ENCODE results near the gene SLC25A51. TPM values are rescaled to one million over a fixed set of nuclear protein-coding genes. Genes with fewer than 3 reads are reported as not detected.

Gene SLC25A51
- total RNA-seq, 1 experiment from 2014 or later, result 40.8 TPM

- Histone ChIP-seq H3K27me3 (replicated peaks; ENCODE audit: insufficient read depth, low read depth, low read length, poor library complexity) (no peaks in the 10 kb centered on the region), H3K9me3 (ENCODE audit: low read depth, low read length, poor library complexity, severe bottlenecking) (peaks cover 6% of the 10 kb centered on the region), H3K4me3 (ENCODE audit: low read depth, low read length, poor library complexity, severe bottlenecking) (no peak overlapping the region), H3K27ac (ENCODE audit: low read depth, low read length, poor library complexity, severe bottlenecking) (no peak overlapping the region), H3K36me3 (ENCODE audit: insufficient read depth, low read length, poor library complexity, severe bottlenecking) (no peaks in the 10 kb centered on the region), H3K4me1 (ENCODE audit: insufficient read depth, low read length, poor library complexity, severe bottlenecking) (peaks cover 19% of the 10 kb centered on the region)
- DNase-seq (ENCODE audit: low spot score), result no peak
- ChIA-PET POLR2A (ENCODE audit: low non-redundant PET) (no interaction called here), CTCF (no interaction called here)
- TF ChIP-seq, protein P1, sequence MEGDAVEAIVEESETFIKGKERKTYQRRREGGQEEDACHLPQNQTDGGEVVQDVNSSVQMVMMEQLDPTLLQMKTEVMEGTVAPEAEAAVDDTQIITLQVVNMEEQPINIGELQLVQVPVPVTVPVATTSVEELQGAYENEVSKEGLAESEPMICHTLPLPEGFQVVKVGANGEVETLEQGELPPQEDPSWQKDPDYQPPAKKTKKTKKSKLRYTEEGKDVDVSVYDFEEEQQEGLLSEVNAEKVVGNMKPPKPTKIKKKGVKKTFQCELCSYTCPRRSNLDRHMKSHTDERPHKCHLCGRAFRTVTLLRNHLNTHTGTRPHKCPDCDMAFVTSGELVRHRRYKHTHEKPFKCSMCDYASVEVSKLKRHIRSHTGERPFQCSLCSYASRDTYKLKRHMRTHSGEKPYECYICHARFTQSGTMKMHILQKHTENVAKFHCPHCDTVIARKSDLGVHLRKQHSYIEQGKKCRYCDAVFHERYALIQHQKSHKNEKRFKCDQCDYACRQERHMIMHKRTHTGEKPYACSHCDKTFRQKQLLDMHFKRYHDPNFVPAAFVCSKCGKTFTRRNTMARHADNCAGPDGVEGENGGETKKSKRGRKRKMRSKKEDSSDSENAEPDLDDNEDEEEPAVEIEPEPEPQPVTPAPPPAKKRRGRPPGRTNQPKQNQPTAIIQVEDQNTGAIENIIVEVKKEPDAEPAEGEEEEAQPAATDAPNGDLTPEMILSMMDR (conservative IDR thresholded peaks at IDR 0.05; ENCODE audit: low read depth, low read length), result no peak
- no peak for TF ChIP-seq EZH2 (IDR thresholded peaks at IDR 0.05; ENCODE audit: borderline replicate concordance, low read depth, low read length, poor library complexity, severe bottlenecking)
- intact Hi-C loops (cut with micrococcal nuclease; ENCODE audit: unreplicated experiment), result no loop called here
- no TSS peak for BruUV-seq (replicated peaks)
These were observed 24.9 kb upstream of the SLC25A51 start for GRCh38 chr9:37928552-37929430.

GRCh38 chr9:37927601-37928551 is 23.9 kb upstream of the SLC25A51 start:
- no peak for TF ChIP-seq EZH2 (IDR thresholded peaks at IDR 0.05; ENCODE audit: borderline replicate concordance, low read depth, low read length, poor library complexity, severe bottlenecking)
- TF ChIP-seq, protein P1 (conservative IDR thresholded peaks at IDR 0.05; ENCODE audit: low read depth, low read length), result no peak
- Histone ChIP-seq H3K36me3 (ENCODE audit: insufficient read depth, low read length, poor library complexity, severe bottlenecking) (no peaks in the 10 kb centered on the region), H3K4me1 (ENCODE audit: insufficient read depth, low read length, poor library complexity, severe bottlenecking) (peaks cover 19% of the 10 kb centered on the region), H3K27ac (ENCODE audit: low read depth, low read length, poor library complexity, severe bottlenecking) (peak overlapping the region; percentile 29), H3K4me3 (ENCODE audit: low read depth, low read length, poor library complexity, severe bottlenecking) (no peak overlapping the region), H3K9me3 (ENCODE audit: low read depth, low read length, poor library complexity, severe bottlenecking) (peaks cover 6% of the 10 kb centered on the region), H3K27me3 (replicated peaks; ENCODE audit: insufficient read depth, low read depth, low read length, poor library complexity) (no peaks in the 10 kb centered on the region)
- ChIA-PET POLR2A (ENCODE audit: low non-redundant PET) (interaction anchor here (0.6 kb wide), 1 partner anchor 136 kb away, joined by 3 read pairs; no protein-coding TSS in a partner anchor), CTCF (no interaction called here)
- no peak for DNase-seq (ENCODE audit: low spot score)
- BruUV-seq (replicated peaks), result no TSS peak
- intact Hi-C loops (cut with micrococcal nuclease; ENCODE audit: unreplicated experiment), result no loop called here

DNA sequence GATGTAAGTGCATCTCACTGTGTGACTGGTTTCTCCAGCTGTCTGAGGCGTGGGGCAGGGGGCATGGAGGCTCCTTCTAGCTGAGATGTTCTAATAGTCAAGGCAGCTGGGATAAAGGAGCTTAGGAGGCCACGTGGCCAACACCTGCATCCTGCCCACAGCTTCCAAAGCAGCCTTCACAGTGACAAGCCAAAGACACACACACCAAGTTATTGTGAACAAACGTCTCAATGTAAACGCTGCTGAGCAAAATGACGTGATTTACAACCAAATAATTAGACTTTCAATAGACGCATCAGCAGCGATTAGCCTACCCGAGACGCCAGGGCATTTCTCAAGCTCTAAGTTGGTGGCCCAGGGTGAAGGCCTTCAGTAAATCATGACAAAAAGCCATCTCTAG is 23.2 kb upstream of the SLC25A51 start:
- Histone ChIP-seq H3K4me3 (ENCODE audit: low read depth, low read length, poor library complexity, severe bottlenecking) (no peak overlapping the region), H3K27ac (ENCODE audit: low read depth, low read length, poor library complexity, severe bottlenecking) (peak overlapping the region; percentile 29), H3K27me3 (replicated peaks; ENCODE audit: insufficient read depth, low read depth, low read length, poor library complexity) (no peaks in the 10 kb centered on the region), H3K9me3 (ENCODE audit: low read depth, low read length, poor library complexity, severe bottlenecking) (peaks cover 6% of the 10 kb centered on the region), H3K36me3 (ENCODE audit: insufficient read depth, low read length, poor library complexity, severe bottlenecking) (no peaks in the 10 kb centered on the region), H3K4me1 (ENCODE audit: insufficient read depth, low read length, poor library complexity, severe bottlenecking) (peaks cover 19% of the 10 kb centered on the region)
- intact Hi-C loops (cut with micrococcal nuclease; ENCODE audit: unreplicated experiment), result no loop called here
- BruUV-seq (replicated peaks), result no TSS peak
- CTCF ChIA-PET, result no interaction called here
- peak; percentile 77 for DNase-seq (ENCODE audit: low spot score)
- POLR2A ChIA-PET (ENCODE audit: low non-redundant PET), result interaction anchor here (0.6 kb wide), 1 partner anchor 136 kb away, joined by 3 read pairs; no protein-coding TSS in a partner anchor
- no peak for TF ChIP-seq EZH2 (IDR thresholded peaks at IDR 0.05; ENCODE audit: borderline replicate concordance, low read depth, low read length, poor library complexity, severe bottlenecking)
- TF ChIP-seq, protein P1 (conservative IDR thresholded peaks at IDR 0.05; ENCODE audit: low read depth, low read length), result no peak

All from A673 (cell line).